Measurements from ENCODE around the gene RAF1. TPM values are rescaled to one million over a fixed set of nuclear protein-coding genes. Genes with fewer than 3 reads are reported as not detected.

Gene RAF1
- total RNA-seq, 4 donors from 2014 or later, result 151 to 174 (median 163) TPM

- H3K4me3 ChIP-seq (replicated peaks in 1 of 3), result no peak overlapping the region
- H3K9me3 ChIP-seq, result no peaks in the 10 kb centered on the region
- 60 to 74% methylated on average over 3 of the region's 3 CpGs for WGBS, 2 donors
- peaks cover 38 to 42% of the 10 kb centered on the region in 2 donors for H3K36me3 ChIP-seq
- DNase-seq, result no peak
- intact Hi-C loops (cut with DNase I), result loop anchor here (10.0 kb wide), 1 partner anchor 76 kb away; no protein-coding TSS in a partner anchor
- H3K4me1 ChIP-seq, result peaks cover 18 to 20% of the 10 kb centered on the region in 2 donors
- peak overlapping the region in 1 of 3 donors; percentile 10 for H3K27ac ChIP-seq
- TF ChIP-seq POLR2A (IDR thresholded peaks at IDR 0.05) (no peak), CTCF (IDR thresholded peaks at IDR 0.05) (no peak)
- no peaks in the 10 kb centered on the region for H3K27me3 ChIP-seq
Observed at GRCh38 chr3:12568747-12569146, 95.2 kb downstream of the RAF1 start.

- H3K27me3 ChIP-seq, result no peaks in the 10 kb centered on the region
- H3K4me1 ChIP-seq, result peaks cover 25 to 30% of the 10 kb centered on the region in 2 donors
- H3K4me3 ChIP-seq (replicated peaks in 1 of 3), result no peak overlapping the region
- TF ChIP-seq CTCF (IDR thresholded peaks at IDR 0.05), result no peak
- no peak for TF ChIP-seq POLR2A (IDR thresholded peaks at IDR 0.05)
- H3K36me3 ChIP-seq, result peaks cover 20 to 25% of the 10 kb centered on the region in 2 donors
- H3K9me3 ChIP-seq, result no peaks in the 10 kb centered on the region
- no peak overlapping the region for H3K27ac ChIP-seq
- no peak for DNase-seq
- intact Hi-C loops (cut with DNase I), result loop anchor here (10.0 kb wide), 1 partner anchor 78 kb away; no protein-coding TSS in a partner anchor
Observed at GRCh38 chr3:12566976-12567375, 96.9 kb downstream of the RAF1 start.

- Histone ChIP-seq H3K36me3 (no peaks in the 10 kb centered on the region), H3K9me3 (no peaks in the 10 kb centered on the region), H3K27ac (peak overlapping the region in 2 of 3 donors; percentile 41 to 62), H3K4me3 (replicated peaks in 1 of 3) (no peak overlapping the region), H3K4me1 (peaks cover 48 to 55% of the 10 kb centered on the region in 2 donors), H3K27me3 (no peaks in the 10 kb centered on the region)
- no peak for TF ChIP-seq POLR2A (IDR thresholded peaks at IDR 0.05)
- no peak for TF ChIP-seq CTCF (IDR thresholded peaks at IDR 0.05)
- WGBS, 2 donors, result 62 to 79% methylated on average over 1 of the region's 1 CpG
- intact Hi-C loops (cut with DNase I), result loop anchor here (10.0 kb wide), 1 partner anchor 82 kb away; no protein-coding TSS in a partner anchor
- no peak for DNase-seq
Observed at GRCh38 chr3:12562451-12562850, 101.5 kb downstream of the RAF1 start.

- intact Hi-C loops (cut with DNase I), result loop anchor here (10.0 kb wide), 1 partner anchor 83 kb away; no protein-coding TSS in a partner anchor
Observed at GRCh38 chr3:12561397-12561796, 102.5 kb downstream of the RAF1 start.

More at GRCh38 chr3:12561397-12561796, 102.5 kb downstream of the RAF1 start:
- Histone ChIP-seq H3K36me3 (no peaks in the 10 kb centered on the region), H3K27me3 (no peaks in the 10 kb centered on the region), H3K27ac (peak overlapping the region in 1 of 3 donors; percentile 1), H3K4me1 (peaks cover 48 to 55% of the 10 kb centered on the region in 2 donors), H3K9me3 (no peaks in the 10 kb centered on the region), H3K4me3 (replicated peaks in 1 of 3) (no peak overlapping the region)
- DNase-seq, result no peak
- 93 to 98% methylated on average over 2 of the region's 2 CpGs for WGBS, 2 donors
- TF ChIP-seq CTCF (IDR thresholded peaks at IDR 0.05), result no peak
